Endodermal cell (in vitro differentiated cells): ENCODE measurements around the gene P2RX5. TPM values are rescaled to one million over a fixed set of nuclear protein-coding genes. Genes with fewer than 3 reads are reported as not detected.

ENCODE experiments used
- DNase-seq: peaks from one replicate; pipeline ENCODE4 v3.0.0-alpha.2; 2017
- H3K27ac ChIP-seq: 2 replicates; pipeline ENCODE4 v1.5.1; 2013; ENCODE audit warnings: mild to moderate bottlenecking, low read depth, low read length, moderate library complexity
- H3K27me3 ChIP-seq: 2 replicates; pipeline ENCODE4 v1.6.1; 2013; ENCODE audit warnings: mild to moderate bottlenecking, low read length, moderate library complexity; ENCODE audit not compliant: insufficient read depth, control insufficient read depth, poor library complexity, severe bottlenecking
- H3K36me3 ChIP-seq: 2 replicates; pipeline ENCODE4 v1.7.0; 2013; ENCODE audit warnings: mild to moderate bottlenecking, low read length, moderate library complexity; ENCODE audit not compliant: control insufficient read depth, insufficient read depth
- H3K4me1 ChIP-seq: one replicate; pipeline ENCODE4 v1.7.0; 2013; ENCODE audit warnings: low read length; ENCODE audit not compliant: control insufficient read depth, insufficient read depth
- H3K4me3 ChIP-seq: 2 replicates; pipeline ENCODE4 v1.5.1; 2013; ENCODE audit warnings: mild to moderate bottlenecking, low read length, moderate library complexity
- H3K9ac ChIP-seq: 2 replicates; pipeline ENCODE4 v1.6.1; 2013; ENCODE audit warnings: mild to moderate bottlenecking, low read length, moderate library complexity; ENCODE audit not compliant: poor library complexity, severe bottlenecking; ENCODE audit errors: extremely low read depth
- H3K9me3 ChIP-seq: 2 replicates; pipeline ENCODE4 v1.6.1; 2013; ENCODE audit warnings: mild to moderate bottlenecking, low read length, moderate library complexity; ENCODE audit not compliant: control insufficient read depth
- H3K27ac Mint-ChIP-seq: 2 replicates; pipeline ENCODE4 v1.8.0; 2020; ENCODE audit warnings: mixed read lengths
- H3K27me3 Mint-ChIP-seq: 2 replicates; pipeline ENCODE4 v1.8.0; 2021; ENCODE audit warnings: mild to moderate bottlenecking, mixed read lengths; ENCODE audit not compliant: insufficient read depth
- H3K36me3 Mint-ChIP-seq: 2 replicates; pipeline ENCODE4 v1.8.0; 2020; ENCODE audit warnings: low read depth, mixed read lengths
- H3K4me1 Mint-ChIP-seq: 2 replicates; pipeline ENCODE4 v1.8.0; 2020; ENCODE audit warnings: mixed read lengths
- H3K4me3 Mint-ChIP-seq: 2 replicates; pipeline ENCODE4 v1.8.0; 2020; ENCODE audit warnings: mild to moderate bottlenecking, moderate library complexity, mixed read lengths
- H3K9me3 Mint-ChIP-seq: 2 replicates; pipeline ENCODE4 v1.8.0; 2020; ENCODE audit warnings: mild to moderate bottlenecking, mixed read lengths
- WGBS, 2 experiments: methylation state at CpG; one replicate each; pipeline versions ENCODE4 v1.1.5 to v1.1.7; 2013; ENCODE audit warnings: missing lambda C conversion rate in 2 of 2, mixed read lengths in 1 of 2; ENCODE audit not compliant: insufficient coverage in 1 of 2, insufficient read length in 1 of 2; 5-methylcytosine and 5-hydroxymethylcytosine counted together
- total RNA-seq, 2 donors: library from RNA; stranded (reverse); fragmentation: NEBNext Ultra II Directional in 1 of 2; extraction: Animal tissue kit (Norgen Biotek cat#: 25700) in 1 of 2; gene quantifications; 2 replicates in 1 of 2; 3 replicates in 1 of 2; pipeline ENCODE4 v1.2.1, GENCODE V29; 2021
- TF ChIP-seq, protein P1 (sequence below): fragments of 200-600 bp; sonication (generic); conservative IDR thresholded peaks from 2 replicates; pipeline ENCODE4 v1.5.0; 2021; ENCODE audit warnings: antibody characterized with exemption, mild to moderate bottlenecking

The P2RX5 gene
- total RNA-seq, 2 donors from 2014 or later = 0.46 to 0.57 TPM

- H3K27me3 Mint-ChIP-seq = no peaks in the 10 kb centered on the region
- 97 to 100% methylated on average over 3 to 8 of the region's 11 CpGs for WGBS, 2 experiments
- DNase-seq = peak; percentile 46
- no peaks in the 10 kb centered on the region for H3K4me1 Mint-ChIP-seq
- Histone ChIP-seq H3K27ac (no peak overlapping the region), H3K27me3 (no peaks in the 10 kb centered on the region), H3K9me3 (no peaks in the 10 kb centered on the region), H3K36me3 (peaks cover 1% of the 10 kb centered on the region), H3K9ac (no peak overlapping the region), H3K4me3 (no peak overlapping the region), H3K4me1 (no peaks in the 10 kb centered on the region)
- H3K27ac Mint-ChIP-seq = no peak overlapping the region
- H3K9me3 Mint-ChIP-seq = no peaks in the 10 kb centered on the region
- no peak overlapping the region for H3K4me3 Mint-ChIP-seq
- H3K36me3 Mint-ChIP-seq = peaks cover 26% of the 10 kb centered on the region
- TF ChIP-seq, protein P1, sequence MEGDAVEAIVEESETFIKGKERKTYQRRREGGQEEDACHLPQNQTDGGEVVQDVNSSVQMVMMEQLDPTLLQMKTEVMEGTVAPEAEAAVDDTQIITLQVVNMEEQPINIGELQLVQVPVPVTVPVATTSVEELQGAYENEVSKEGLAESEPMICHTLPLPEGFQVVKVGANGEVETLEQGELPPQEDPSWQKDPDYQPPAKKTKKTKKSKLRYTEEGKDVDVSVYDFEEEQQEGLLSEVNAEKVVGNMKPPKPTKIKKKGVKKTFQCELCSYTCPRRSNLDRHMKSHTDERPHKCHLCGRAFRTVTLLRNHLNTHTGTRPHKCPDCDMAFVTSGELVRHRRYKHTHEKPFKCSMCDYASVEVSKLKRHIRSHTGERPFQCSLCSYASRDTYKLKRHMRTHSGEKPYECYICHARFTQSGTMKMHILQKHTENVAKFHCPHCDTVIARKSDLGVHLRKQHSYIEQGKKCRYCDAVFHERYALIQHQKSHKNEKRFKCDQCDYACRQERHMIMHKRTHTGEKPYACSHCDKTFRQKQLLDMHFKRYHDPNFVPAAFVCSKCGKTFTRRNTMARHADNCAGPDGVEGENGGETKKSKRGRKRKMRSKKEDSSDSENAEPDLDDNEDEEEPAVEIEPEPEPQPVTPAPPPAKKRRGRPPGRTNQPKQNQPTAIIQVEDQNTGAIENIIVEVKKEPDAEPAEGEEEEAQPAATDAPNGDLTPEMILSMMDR = no peak
These were observed 40.2 kb downstream of the P2RX5 start for GRCh38 chr17:3655766-3656165.

DNA sequence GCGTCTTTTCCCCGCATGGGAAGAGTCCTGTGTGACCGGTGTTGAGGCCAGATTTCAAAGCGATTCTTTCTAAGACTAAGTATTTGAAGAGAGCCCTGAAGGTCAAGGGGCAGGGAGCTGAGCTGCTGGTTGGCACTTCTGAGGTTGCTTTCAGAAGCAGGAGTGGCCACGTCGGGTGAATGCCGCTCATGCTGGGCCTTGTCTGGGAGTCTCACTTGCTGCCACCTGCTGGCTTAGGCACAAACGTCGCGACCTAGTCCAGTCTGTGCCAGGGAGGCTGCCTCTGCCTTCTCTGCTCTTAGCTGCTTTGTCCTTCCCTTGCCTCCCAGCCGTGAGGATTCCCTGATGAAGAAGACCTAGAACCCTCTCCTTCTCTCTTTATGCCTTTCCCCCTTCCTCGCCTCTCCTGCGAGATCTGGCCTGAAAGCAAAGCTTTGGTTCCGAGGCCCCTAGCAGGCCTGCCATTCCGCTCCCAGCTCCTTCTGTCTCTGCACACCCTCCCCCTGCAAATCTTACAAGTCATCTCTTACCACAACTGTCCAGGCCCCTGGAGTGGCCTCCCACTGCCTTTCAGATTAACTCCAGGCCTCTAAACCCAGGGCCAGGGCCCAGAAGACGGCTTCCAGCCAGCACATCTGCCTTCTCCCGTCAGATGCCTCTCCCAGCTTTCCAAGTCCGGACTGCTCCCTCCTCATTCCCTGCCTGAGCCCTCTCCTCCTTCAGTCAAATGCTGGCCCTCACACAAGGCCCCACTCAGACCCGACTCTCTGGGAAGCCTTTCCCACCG lies 48.0 kb downstream of the P2RX5 start:
- no peak overlapping the region for H3K9ac ChIP-seq
- H3K4me3 Mint-ChIP-seq = no peak overlapping the region

DNA sequence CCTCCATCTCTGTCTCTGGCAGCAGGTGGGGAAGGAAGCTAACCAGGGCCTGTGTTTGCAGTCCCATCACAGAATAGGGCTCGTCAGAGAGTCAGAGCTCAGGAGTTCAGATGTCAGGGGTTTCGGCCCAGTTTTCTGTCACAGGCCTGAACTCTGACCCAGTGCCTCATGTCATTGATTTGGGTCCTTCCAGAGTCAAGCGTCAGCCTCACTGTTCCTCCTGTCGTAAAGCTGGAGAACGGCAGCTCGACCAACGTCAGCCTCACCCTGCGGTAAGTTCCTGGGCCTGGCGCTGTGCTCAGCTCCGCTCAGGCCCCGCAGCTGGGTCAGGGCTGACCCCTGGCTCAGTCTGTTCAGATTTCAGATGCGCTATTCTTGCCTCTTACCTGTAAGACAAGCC lies 48.7 kb downstream of the P2RX5 start:
- Mint-ChIP-seq H3K4me1 (no peaks in the 10 kb centered on the region), H3K27me3 (no peaks in the 10 kb centered on the region), H3K36me3 (peaks cover 41% of the 10 kb centered on the region), H3K27ac (peak overlapping the region; percentile 68), H3K9me3 (no peaks in the 10 kb centered on the region), H3K4me3 (no peak overlapping the region)
- Histone ChIP-seq H3K36me3 (peaks cover 26% of the 10 kb centered on the region), H3K4me1 (no peaks in the 10 kb centered on the region), H3K27ac (no peak overlapping the region), H3K9me3 (no peaks in the 10 kb centered on the region), H3K27me3 (no peaks in the 10 kb centered on the region), H3K9ac (no peak overlapping the region), H3K4me3 (no peak overlapping the region)
- WGBS, 2 experiments = 93% methylated on average over 11 to 12 of the region's 12 CpGs
- DNase-seq = no peak
- TF ChIP-seq, protein P1 = no peak

More for the DNA sequence above, 48.0 kb downstream of the P2RX5 start:
- no peaks in the 10 kb centered on the region for H3K4me1 Mint-ChIP-seq
- H3K27me3 ChIP-seq = no peaks in the 10 kb centered on the region
- H3K27me3 Mint-ChIP-seq = no peaks in the 10 kb centered on the region
- H3K4me1 ChIP-seq = no peaks in the 10 kb centered on the region
- no peak overlapping the region for H3K4me3 ChIP-seq
- WGBS, 2 experiments = 74 to 78% methylated on average over 16 to 20 of the region's 20 CpGs
- peaks cover 26% of the 10 kb centered on the region for H3K36me3 ChIP-seq
- H3K27ac ChIP-seq = no peak overlapping the region
- peak; percentile 93 for DNase-seq
- no peaks in the 10 kb centered on the region for H3K9me3 ChIP-seq
- H3K27ac Mint-ChIP-seq = peak overlapping the region; percentile 68
- H3K9me3 Mint-ChIP-seq = no peaks in the 10 kb centered on the region
- TF ChIP-seq, protein P1 = peak; percentile 76
- H3K36me3 Mint-ChIP-seq = peaks cover 41% of the 10 kb centered on the region
